ENCODE data around the gene STXBP5.

Gene STXBP5

GRCh38 chr6:147209762-147210449 is 5.7 kb downstream of the STXBP5 start:
- H3K4me3 ChIP-seq (ENCODE audit: low read length): no peak overlapping the region
- no peak for TF ChIP-seq CTCF (conservative IDR thresholded peaks at IDR 0.05; ENCODE audit: low read length)
- no peak for DNase-seq (ENCODE audit: low read depth)

GRCh38 chr6:147211349-147211748 is 7.1 kb downstream of the STXBP5 start:
- DNase-seq (ENCODE audit: low read depth): no peak

GRCh38 chr6:147211831-147212230 is 7.6 kb downstream of the STXBP5 start:
- DNase-seq (ENCODE audit: low read depth): no peak
- no peak overlapping the region for H3K4me3 ChIP-seq (ENCODE audit: low read length)
- no peak for TF ChIP-seq CTCF (conservative IDR thresholded peaks at IDR 0.05; ENCODE audit: low read length)

More at GRCh38 chr6:147211349-147211748, 7.1 kb downstream of the STXBP5 start:
- no peak overlapping the region for H3K4me3 ChIP-seq (ENCODE audit: low read length)
- TF ChIP-seq CTCF (conservative IDR thresholded peaks at IDR 0.05; ENCODE audit: low read length): no peak

- no peak for TF ChIP-seq CTCF (conservative IDR thresholded peaks at IDR 0.05; ENCODE audit: low read length)
- no peak overlapping the region for H3K4me3 ChIP-seq (ENCODE audit: low read length)
- no peak for DNase-seq (ENCODE audit: low read depth)
These were observed 8.4 kb downstream of the STXBP5 start for GRCh38 chr6:147212622-147213021.

GRCh38 chr6:147213772-147214171 is 9.6 kb downstream of the STXBP5 start:
- H3K4me3 ChIP-seq (ENCODE audit: low read length): no peak overlapping the region
- no peak for TF ChIP-seq CTCF (conservative IDR thresholded peaks at IDR 0.05; ENCODE audit: low read length)
- no peak for DNase-seq (ENCODE audit: low read depth)

- H3K4me3 ChIP-seq (ENCODE audit: low read length): no peak overlapping the region
- no peak for TF ChIP-seq CTCF (conservative IDR thresholded peaks at IDR 0.05; ENCODE audit: low read length)
- DNase-seq (ENCODE audit: low read depth): no peak
These were observed 10.3 kb downstream of the STXBP5 start for GRCh38 chr6:147214248-147215227.

Data from AG10803 (cell line).